HuH-7.5 (cell line): Measurements from ENCODE around the gene AUTS2.
"Not testable (repeated sequence)": the region's sequence is repeated elsewhere in the genome, so short reads cannot be mapped to it uniquely, and the experiment has no call there.

Source experiments
- DNase-seq: peaks from one replicate; pipeline ENCODE4 v3.0.0; 2011; ENCODE audit warnings: low spot score

The AUTS2 gene

GRCh38 chr7:70243443-70243842 lies 645.2 kb downstream of the AUTS2 start:
- DNase-seq = no peak

GRCh38 chr7:70257921-70258320 lies 659.6 kb downstream of the AUTS2 start:
- DNase-seq = no peak

GRCh38 chr7:70259502-70259901 lies 661.2 kb downstream of the AUTS2 start:
- DNase-seq = no peak

- DNase-seq = no peak
These were observed 665.4 kb downstream of the AUTS2 start for GRCh38 chr7:70263471-70264255.

GRCh38 chr7:70266186-70266585 lies 667.9 kb downstream of the AUTS2 start:
- no peak for DNase-seq

- DNase-seq = no peak
These were observed 669.3 kb downstream of the AUTS2 start for GRCh38 chr7:70267381-70268120.

GRCh38 chr7:70268179-70268578 lies 669.9 kb downstream of the AUTS2 start:
- DNase-seq = no peak

GRCh38 chr7:70270149-70270548 lies 671.9 kb downstream of the AUTS2 start:
- no peak for DNase-seq

- DNase-seq = no peak
These were observed 673.4 kb downstream of the AUTS2 start for GRCh38 chr7:70271617-70272081.

GRCh38 chr7:70275570-70275969 lies 677.3 kb downstream of the AUTS2 start:
- not testable (repeated sequence) for DNase-seq

GRCh38 chr7:70285187-70285586 lies 686.9 kb downstream of the AUTS2 start:
- DNase-seq = no peak

- no peak for DNase-seq
These were observed 687.6 kb downstream of the AUTS2 start for GRCh38 chr7:70285854-70286253.

- DNase-seq = no peak
These were observed 690.6 kb downstream of the AUTS2 start for GRCh38 chr7:70288781-70289456.

- DNase-seq = no peak
These were observed 694.4 kb downstream of the AUTS2 start for GRCh38 chr7:70292716-70293115.

GRCh38 chr7:70294211-70294911 lies 696.1 kb downstream of the AUTS2 start:
- DNase-seq = no peak

- no peak for DNase-seq
These were observed 700.7 kb downstream of the AUTS2 start for GRCh38 chr7:70298780-70299471.

- DNase-seq = no peak
These were observed 701.2 kb downstream of the AUTS2 start for GRCh38 chr7:70299472-70299807.

GRCh38 chr7:70301673-70302185 lies 703.5 kb downstream of the AUTS2 start:
- DNase-seq = no peak

- no peak for DNase-seq
These were observed 705.0 kb downstream of the AUTS2 start for GRCh38 chr7:70303309-70303708.

- DNase-seq = no peak
These were observed 705.5 kb downstream of the AUTS2 start for GRCh38 chr7:70303780-70304179.

GRCh38 chr7:70306173-70306572 lies 707.9 kb downstream of the AUTS2 start:
- no peak for DNase-seq
